Endodermal cell (in vitro differentiated cells): ENCODE data around the gene ABCC12. TPM values are rescaled to one million over a fixed set of nuclear protein-coding genes. Genes with fewer than 3 reads are reported as not detected.

Experiments
- DNase-seq: peaks from one replicate; pipeline ENCODE4 v3.0.0-alpha.2; 2017
- H3K27ac ChIP-seq: 2 replicates; pipeline ENCODE4 v1.5.1; 2013; ENCODE audit warnings: mild to moderate bottlenecking, low read depth, low read length, moderate library complexity
- H3K27me3 ChIP-seq: 2 replicates; pipeline ENCODE4 v1.6.1; 2013; ENCODE audit warnings: mild to moderate bottlenecking, low read length, moderate library complexity; ENCODE audit not compliant: insufficient read depth, control insufficient read depth, poor library complexity, severe bottlenecking
- H3K36me3 ChIP-seq: 2 replicates; pipeline ENCODE4 v1.7.0; 2013; ENCODE audit warnings: mild to moderate bottlenecking, low read length, moderate library complexity; ENCODE audit not compliant: control insufficient read depth, insufficient read depth
- H3K4me1 ChIP-seq: one replicate; pipeline ENCODE4 v1.7.0; 2013; ENCODE audit warnings: low read length; ENCODE audit not compliant: control insufficient read depth, insufficient read depth
- H3K4me3 ChIP-seq: 2 replicates; pipeline ENCODE4 v1.5.1; 2013; ENCODE audit warnings: mild to moderate bottlenecking, low read length, moderate library complexity
- H3K9ac ChIP-seq: 2 replicates; pipeline ENCODE4 v1.6.1; 2013; ENCODE audit warnings: mild to moderate bottlenecking, low read length, moderate library complexity; ENCODE audit not compliant: poor library complexity, severe bottlenecking; ENCODE audit errors: extremely low read depth
- H3K9me3 ChIP-seq: 2 replicates; pipeline ENCODE4 v1.6.1; 2013; ENCODE audit warnings: mild to moderate bottlenecking, low read length, moderate library complexity; ENCODE audit not compliant: control insufficient read depth
- H3K27ac Mint-ChIP-seq: 2 replicates; pipeline ENCODE4 v1.8.0; 2020; ENCODE audit warnings: mixed read lengths
- H3K27me3 Mint-ChIP-seq: 2 replicates; pipeline ENCODE4 v1.8.0; 2021; ENCODE audit warnings: mild to moderate bottlenecking, mixed read lengths; ENCODE audit not compliant: insufficient read depth
- H3K36me3 Mint-ChIP-seq: 2 replicates; pipeline ENCODE4 v1.8.0; 2020; ENCODE audit warnings: low read depth, mixed read lengths
- H3K4me1 Mint-ChIP-seq: 2 replicates; pipeline ENCODE4 v1.8.0; 2020; ENCODE audit warnings: mixed read lengths
- H3K4me3 Mint-ChIP-seq: 2 replicates; pipeline ENCODE4 v1.8.0; 2020; ENCODE audit warnings: mild to moderate bottlenecking, moderate library complexity, mixed read lengths
- H3K9me3 Mint-ChIP-seq: 2 replicates; pipeline ENCODE4 v1.8.0; 2020; ENCODE audit warnings: mild to moderate bottlenecking, mixed read lengths
- WGBS, 2 experiments: methylation state at CpG; one replicate each; pipeline versions ENCODE4 v1.1.5 to v1.1.7; 2013; ENCODE audit warnings: missing lambda C conversion rate in 2 of 2, mixed read lengths in 1 of 2; ENCODE audit not compliant: insufficient coverage in 1 of 2, insufficient read length in 1 of 2; 5-methylcytosine and 5-hydroxymethylcytosine counted together
- total RNA-seq, 2 donors: library from RNA; stranded (reverse); fragmentation: NEBNext Ultra II Directional in 1 of 2; extraction: Animal tissue kit (Norgen Biotek cat#: 25700) in 1 of 2; gene quantifications; 2 replicates in 1 of 2; 3 replicates in 1 of 2; pipeline ENCODE4 v1.2.1, GENCODE V29; 2021
- TF ChIP-seq, protein P1 (sequence below): fragments of 200-600 bp; sonication (generic); conservative IDR thresholded peaks from 2 replicates; pipeline ENCODE4 v1.5.0; 2021; ENCODE audit warnings: antibody characterized with exemption, mild to moderate bottlenecking

The ABCC12 gene
- total RNA-seq, 2 donors from 2014 or later, result 0.35 to 1.2 TPM

DNA sequence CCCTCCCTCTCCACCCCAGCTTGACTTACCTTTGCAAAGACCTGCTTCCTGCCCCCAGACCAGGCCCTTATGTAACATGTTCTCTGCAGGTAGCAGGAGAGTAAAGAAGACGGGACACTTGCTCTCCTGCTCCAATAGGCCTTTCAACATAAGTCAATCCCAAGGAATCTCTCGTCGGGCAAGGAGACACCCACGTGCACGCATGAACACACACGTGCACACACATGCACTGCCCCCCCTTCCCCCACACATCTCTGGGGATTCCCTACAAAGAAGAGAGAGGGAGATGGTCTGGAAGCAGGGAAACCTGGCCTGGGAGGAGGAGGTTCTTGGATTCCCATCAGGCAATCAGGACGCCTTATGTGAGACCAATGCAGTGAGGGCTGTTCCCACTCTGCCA is 41.4 kb downstream of the ABCC12 start:
- Histone ChIP-seq H3K27ac (no peak overlapping the region), H3K4me3 (no peak overlapping the region), H3K27me3 (no peaks in the 10 kb centered on the region), H3K9ac (no peak overlapping the region), H3K36me3 (no peaks in the 10 kb centered on the region), H3K4me1 (no peaks in the 10 kb centered on the region), H3K9me3 (no peaks in the 10 kb centered on the region)
- Mint-ChIP-seq H3K9me3 (no peaks in the 10 kb centered on the region), H3K36me3 (no peaks in the 10 kb centered on the region), H3K4me1 (peaks cover 1% of the 10 kb centered on the region), H3K4me3 (no peak overlapping the region), H3K27me3 (peaks cover 4% of the 10 kb centered on the region), H3K27ac (no peak overlapping the region)
- TF ChIP-seq, protein P1, sequence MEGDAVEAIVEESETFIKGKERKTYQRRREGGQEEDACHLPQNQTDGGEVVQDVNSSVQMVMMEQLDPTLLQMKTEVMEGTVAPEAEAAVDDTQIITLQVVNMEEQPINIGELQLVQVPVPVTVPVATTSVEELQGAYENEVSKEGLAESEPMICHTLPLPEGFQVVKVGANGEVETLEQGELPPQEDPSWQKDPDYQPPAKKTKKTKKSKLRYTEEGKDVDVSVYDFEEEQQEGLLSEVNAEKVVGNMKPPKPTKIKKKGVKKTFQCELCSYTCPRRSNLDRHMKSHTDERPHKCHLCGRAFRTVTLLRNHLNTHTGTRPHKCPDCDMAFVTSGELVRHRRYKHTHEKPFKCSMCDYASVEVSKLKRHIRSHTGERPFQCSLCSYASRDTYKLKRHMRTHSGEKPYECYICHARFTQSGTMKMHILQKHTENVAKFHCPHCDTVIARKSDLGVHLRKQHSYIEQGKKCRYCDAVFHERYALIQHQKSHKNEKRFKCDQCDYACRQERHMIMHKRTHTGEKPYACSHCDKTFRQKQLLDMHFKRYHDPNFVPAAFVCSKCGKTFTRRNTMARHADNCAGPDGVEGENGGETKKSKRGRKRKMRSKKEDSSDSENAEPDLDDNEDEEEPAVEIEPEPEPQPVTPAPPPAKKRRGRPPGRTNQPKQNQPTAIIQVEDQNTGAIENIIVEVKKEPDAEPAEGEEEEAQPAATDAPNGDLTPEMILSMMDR, result no peak
- WGBS, 2 experiments, result 92 to 100% methylated on average over 1 to 4 of the region's 7 CpGs
- no peak for DNase-seq

DNA sequence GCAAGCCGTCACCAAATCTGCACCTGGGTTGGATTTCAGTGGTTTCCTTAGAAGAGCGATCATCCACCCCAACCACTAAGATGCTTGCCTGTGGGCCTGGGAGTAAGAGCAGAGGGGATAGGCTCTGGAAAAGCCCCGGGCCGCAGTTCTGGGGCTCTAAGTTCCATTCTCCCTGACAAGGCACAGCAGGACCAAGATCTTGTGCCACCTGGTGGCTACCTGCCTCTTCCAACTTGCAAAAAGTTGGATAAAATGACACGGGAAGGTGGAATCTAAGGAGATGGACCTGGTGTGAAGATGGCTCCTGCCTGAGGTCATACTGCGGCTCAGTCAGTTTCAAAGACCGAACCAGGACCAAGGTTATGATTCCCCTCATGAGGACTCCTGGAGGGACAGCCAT is 42.3 kb downstream of the ABCC12 start:
- Mint-ChIP-seq H3K4me3 (no peak overlapping the region), H3K27me3 (peaks cover 4% of the 10 kb centered on the region), H3K9me3 (no peaks in the 10 kb centered on the region), H3K36me3 (no peaks in the 10 kb centered on the region), H3K4me1 (peaks cover 1% of the 10 kb centered on the region), H3K27ac (no peak overlapping the region)
- 90 to 97% methylated on average over 4 to 7 of the region's 7 CpGs for WGBS, 2 experiments
- Histone ChIP-seq H3K4me3 (no peak overlapping the region), H3K9ac (no peak overlapping the region), H3K36me3 (no peaks in the 10 kb centered on the region), H3K27me3 (no peaks in the 10 kb centered on the region), H3K27ac (no peak overlapping the region), H3K9me3 (no peaks in the 10 kb centered on the region), H3K4me1 (no peaks in the 10 kb centered on the region)
- peak; percentile 76 for DNase-seq
- TF ChIP-seq, protein P1, result peak; percentile 75

DNA sequence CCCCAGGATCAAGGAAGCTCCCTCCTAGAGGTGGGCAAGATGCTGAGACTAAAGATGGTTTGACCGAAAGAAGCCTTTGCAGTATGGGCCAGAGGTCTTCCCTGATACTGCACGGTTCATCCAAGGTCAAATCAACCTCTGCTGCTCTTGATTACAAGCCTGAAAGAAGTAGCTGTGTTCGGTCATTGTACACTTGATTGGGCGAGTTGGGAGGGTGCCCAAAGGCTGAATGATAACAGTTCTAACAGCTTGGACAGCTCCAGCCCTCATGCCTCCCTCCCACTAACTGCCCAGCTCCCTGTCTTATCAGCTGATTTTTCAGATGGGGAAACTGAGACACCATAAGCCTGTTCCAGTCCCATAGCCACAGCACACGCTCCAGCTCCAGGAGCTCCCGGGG is 42.8 kb downstream of the ABCC12 start:
- no peak overlapping the region for H3K4me3 Mint-ChIP-seq
- 92 to 96% methylated on average over 3 to 6 of the region's 6 CpGs for WGBS, 2 experiments
- DNase-seq, result no peak

More for the DNA sequence above, 42.8 kb downstream of the ABCC12 start:
- H3K4me3 ChIP-seq, result no peak overlapping the region
- H3K9ac ChIP-seq, result no peak overlapping the region
- Mint-ChIP-seq H3K27me3 (peaks cover 4% of the 10 kb centered on the region), H3K9me3 (no peaks in the 10 kb centered on the region), H3K36me3 (no peaks in the 10 kb centered on the region), H3K27ac (no peak overlapping the region), H3K4me1 (peaks cover 1% of the 10 kb centered on the region)
- no peaks in the 10 kb centered on the region for H3K9me3 ChIP-seq
- no peaks in the 10 kb centered on the region for H3K27me3 ChIP-seq
- no peaks in the 10 kb centered on the region for H3K4me1 ChIP-seq
- no peaks in the 10 kb centered on the region for H3K36me3 ChIP-seq
- no peak overlapping the region for H3K27ac ChIP-seq
- TF ChIP-seq, protein P1, result no peak
